ENCODE data around the gene AKT1S1.
"Not testable (repeated sequence)": the region's sequence is repeated elsewhere in the genome, so short reads cannot be mapped to it uniquely, and the experiment has no call there.

AKT1S1 gene

DNA sequence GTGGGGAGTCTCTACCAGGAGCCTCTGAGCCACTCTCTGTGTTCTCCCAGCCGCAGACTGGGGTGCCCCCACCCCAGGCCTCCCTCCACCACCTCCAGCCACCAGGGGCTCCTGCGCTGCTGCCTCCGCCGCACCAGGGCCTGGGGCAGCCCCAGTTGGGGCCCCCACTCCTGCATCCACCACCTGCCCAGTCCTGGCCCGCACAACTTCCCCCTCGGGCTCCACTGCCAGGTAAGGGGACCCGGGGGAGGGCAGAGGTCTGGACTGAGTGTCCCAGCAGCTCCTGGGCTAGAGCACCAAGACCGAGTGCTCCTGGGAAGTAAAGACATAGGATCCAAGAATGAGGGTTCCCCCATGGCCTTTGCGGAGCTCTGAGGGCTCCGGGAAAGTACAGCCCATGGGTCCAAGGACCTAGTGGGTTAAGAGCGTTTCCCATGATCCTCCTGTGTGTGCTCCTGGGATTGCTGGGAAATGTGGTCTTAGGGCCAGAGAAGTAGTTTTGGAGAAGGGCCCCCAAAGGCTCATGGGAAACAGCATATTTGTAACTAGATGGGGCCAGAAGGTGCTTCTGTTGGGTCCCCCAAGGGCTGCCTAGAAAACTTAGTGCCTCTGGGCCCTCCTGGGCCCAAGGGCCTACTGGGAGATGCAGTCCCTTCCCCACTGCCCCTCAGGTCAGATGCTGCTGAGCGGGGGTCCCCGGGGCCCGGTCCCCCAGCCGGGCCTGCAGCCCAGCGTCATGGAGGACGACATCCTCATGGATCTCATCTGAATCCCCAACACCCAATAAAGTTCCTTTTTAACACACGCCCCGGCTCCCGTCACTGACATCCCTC is 40.8 kb downstream of the AKT1S1 start:
- no peak for DNase-seq (ENCODE audit: low spot score)

DNA sequence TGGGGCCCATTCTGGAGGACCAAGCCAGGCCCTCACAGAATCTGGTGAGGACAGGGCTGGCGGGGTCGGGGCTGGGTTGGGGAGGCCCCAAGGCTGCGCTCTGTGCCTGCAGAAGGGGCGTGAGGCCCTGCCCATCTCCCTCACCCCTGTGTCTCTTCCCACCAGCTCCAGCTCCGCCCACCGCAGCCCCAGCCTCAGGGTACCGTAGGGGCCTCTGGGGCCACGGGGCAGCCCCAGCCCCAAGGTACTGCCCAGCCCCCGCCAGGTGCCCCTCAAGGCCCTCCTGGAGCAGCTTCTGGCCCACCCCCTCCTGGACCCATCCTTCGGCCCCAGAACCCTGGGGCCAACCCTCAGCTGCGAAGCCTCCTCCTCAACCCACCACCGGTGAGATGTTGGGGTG is 41.6 kb downstream of the AKT1S1 start:
- DNase-seq (ENCODE audit: low spot score) = no peak

DNA sequence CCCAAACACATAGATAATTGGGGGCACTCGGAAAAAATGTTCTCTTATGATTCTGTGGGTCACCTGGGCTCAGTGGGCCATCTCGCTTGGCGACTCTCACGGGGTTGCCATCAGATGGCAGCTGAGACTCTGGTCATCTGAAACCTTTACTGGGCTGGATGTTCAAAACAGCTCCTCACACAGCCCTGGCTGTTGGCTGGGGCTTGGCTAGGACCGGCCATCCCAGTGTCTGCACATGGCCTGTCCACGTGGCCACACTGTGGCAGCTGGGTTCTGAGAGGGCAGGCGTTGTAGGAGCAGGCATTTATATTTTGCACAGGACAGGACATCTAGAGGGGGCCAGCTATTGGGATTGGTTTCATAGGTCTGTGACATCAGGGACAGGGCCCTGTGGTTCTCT is 43.6 kb downstream of the AKT1S1 start:
- DNase-seq (ENCODE audit: low spot score) = no peak

DNA sequence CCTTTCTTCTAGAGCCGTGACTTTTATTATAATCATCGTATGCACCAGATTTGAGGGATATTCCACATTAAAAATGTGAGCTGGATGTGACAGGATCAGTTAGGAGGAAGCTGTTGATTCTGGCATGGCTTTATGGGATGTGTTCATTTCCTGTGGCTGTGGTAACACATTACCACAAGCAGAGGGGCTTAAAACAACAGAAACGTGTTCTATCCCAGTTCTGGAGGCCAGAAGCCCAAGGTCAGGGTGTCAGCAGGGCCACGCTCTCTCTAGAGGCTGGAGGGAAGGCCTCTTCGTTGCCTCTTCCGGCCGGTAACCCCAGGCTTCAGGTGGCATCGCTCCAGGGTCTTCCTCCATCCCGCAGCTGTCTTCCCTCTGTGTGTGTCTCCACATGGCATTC is 44.6 kb downstream of the AKT1S1 start:
- DNase-seq (ENCODE audit: low spot score) = no peak

DNA sequence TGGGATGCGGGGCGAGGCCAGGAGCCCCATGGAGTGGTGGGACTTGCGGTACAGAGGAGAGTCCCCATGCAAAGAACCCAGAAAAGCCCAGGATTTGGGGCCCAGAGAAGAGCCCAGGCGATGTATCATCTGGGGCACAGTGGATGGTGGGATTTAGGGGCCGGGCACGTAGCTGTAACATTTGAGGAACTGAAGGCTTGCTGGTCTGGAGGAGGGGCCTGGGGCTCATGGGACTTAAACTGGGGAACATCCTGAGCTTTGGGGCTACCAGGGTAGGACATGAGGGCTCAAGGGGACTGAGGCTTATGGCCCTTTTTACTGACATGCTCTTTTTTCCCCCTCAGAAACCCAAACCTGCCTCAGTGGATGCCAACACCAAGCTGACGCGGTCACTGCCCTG is 45.6 kb downstream of the AKT1S1 start:
- DNase-seq (ENCODE audit: low spot score) = no peak

DNA sequence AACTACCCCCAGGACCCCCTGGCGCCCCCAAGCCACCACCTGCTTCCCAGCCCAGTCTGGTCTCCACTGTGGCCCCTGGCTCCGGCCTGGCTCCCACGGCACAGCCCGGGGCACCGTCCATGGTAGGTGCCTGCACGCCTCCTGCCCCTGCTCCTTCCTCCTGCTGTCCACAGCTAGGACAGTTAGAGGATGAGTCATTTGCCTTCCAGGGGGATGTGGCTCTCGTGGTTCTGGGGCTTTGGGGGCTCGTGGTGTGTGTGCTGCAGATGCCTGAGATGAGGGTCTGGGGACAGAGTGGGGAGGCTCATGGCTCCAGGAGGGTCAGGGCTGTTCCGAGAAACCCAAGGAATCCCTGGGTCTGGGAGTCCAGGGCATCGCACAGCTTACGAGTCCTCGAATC is 46.4 kb downstream of the AKT1S1 start:
- no peak for DNase-seq (ENCODE audit: low spot score)

DNA sequence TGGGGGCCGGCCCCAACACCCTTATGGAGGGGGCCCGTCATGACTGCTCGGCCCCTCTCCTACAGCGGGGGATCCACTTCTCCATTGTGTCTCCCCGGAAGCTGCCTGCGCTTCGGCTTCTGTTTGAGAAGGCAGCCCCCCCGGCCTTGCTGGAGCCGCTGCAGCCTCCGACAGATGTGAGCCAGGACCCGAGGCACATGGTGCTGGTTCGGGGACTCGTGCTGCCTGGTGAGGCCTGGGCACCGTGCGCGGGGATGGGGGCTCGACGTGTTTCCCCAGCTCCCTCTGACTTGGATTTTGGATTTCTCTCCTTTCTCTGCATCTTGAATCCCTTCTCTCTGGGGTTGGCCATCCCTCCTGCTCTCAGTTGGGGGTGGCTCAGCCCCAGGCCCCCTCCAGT is 47.4 kb downstream of the AKT1S1 start:
- no peak for DNase-seq (ENCODE audit: low spot score)

DNA sequence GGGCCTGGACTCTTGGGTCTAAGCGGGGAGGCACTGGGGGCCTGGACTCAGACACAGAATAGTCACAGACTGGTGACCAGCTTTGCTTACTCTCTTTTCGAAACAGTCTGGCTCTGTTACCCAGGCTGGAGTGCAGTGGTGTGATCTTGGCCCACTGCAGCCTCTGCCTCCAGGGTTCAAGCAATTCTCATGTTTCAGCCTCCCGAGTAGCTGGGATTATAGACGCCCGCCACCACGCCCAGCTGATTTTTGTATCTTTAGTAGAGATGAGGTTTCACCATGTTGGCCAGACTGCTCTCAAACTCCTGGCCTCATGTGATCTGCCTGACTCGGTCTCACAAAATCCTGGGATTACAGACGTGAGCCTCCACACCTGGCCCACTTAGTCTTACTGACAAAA is 48.0 kb downstream of the AKT1S1 start:
- no peak for DNase-seq (ENCODE audit: low spot score)

DNA sequence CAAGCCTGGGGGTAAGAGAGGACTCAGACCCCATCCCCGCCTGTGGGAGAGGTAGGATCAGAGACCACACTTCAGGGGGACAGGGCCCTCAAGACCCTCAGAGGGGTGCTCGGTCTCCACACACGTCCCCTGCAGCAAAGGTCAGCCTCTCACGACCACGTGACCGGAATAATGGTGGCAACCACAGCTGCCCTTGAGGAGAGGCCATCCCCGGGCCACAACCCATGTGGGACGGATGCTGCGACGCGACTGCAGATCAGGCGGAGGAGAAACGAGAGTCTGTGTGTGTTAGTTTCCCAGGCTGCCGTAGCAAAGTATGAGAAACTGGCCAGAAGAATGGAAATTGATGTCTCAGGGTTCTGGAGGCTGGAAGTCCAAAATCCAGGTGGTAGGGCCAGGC is 50.1 kb downstream of the AKT1S1 start:
- DNase-seq (ENCODE audit: low spot score) = no peak

DNA sequence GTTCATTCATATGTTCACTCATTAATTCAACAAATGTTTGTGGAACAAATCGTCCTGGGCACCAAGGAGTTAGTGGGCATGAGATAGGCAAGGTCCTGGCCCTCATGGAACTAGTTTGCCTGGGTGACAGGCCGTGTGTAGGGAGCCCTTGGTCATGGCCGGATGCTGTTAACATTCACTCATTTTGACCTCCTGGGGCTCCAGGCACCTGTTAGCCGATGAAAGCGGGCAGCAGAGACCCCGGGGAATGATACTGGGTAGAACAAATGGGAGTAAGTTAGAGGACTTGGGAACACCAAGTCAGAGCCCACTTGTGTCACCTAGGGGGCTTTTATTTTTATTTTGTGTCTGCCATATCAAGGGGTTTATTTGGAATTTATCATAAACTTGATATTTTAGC is 52.5 kb downstream of the AKT1S1 start:
- DNase-seq (ENCODE audit: low spot score) = no peak

DNA sequence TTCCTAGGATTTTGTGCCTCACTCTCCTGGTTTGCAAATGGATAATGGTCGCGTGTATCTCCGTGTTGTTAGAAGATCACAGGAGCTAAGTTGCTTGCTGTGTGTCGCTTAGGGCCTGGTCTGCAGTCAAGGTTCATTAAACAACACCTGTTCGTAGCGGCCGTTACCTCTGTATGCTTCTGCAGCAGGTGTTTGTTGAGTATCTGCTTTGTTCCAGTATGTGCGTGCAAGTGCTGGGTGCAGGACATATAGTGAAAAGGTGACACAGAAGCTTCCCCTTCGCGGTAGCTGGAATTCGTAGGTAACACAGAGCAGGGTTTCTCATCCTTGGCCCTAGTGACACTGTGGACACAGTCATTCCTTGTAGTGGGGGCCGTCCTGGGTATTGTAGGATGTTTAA is 53.7 kb downstream of the AKT1S1 start:
- DNase-seq (ENCODE audit: low spot score) = no peak

DNA sequence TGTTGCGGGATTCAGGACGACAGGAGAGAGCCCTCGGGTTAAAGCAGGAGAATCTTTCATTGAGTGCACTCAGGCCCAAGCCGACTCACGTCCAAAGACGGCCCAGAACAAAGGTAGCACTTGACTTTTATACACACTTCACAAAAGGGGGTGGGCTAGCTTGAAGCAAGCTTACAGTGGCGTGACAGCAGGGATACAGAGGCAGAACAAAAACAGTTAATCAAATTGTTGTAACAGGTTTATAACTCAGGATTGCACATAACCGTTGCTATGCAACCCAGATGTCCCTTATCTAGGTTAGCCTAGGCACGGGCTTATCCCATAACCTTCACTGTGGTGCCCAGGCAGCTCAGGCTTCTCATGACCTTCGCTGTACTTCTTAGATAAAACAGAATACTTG is 57.0 kb downstream of the AKT1S1 start:
- DNase-seq (ENCODE audit: low spot score) = no peak

DNA sequence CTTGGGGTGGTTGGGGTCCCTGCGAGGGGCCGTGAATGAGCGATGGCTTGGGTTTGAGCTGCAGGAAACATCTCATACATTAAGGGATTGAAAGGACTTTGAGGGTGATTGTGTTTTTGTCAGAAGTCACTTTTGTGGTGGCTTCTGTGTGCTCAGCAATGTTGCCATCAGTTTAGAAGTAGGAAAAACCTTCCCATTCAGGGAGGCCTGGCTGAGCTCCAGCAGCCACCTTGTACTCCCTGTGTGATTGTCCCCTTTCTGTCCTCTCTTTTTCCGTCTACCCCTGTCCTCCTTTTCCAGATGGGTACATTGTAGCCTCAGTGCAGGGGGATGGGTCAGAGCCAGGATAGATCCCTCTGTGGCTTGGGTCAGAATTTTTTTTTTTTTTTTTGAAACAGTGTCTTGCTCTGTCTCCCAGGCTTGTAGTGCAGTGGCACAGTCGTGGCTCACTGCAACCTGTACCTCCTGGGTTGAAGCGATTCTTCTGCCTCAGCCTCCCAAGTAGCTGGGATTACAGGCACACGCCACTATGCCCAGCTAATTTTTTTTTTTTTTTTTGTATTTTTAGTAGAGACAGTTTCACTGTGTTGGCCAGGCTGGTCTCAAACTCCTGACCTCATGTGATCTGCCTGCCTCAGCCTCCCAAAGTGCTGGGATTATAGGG is 57.6 kb downstream of the AKT1S1 start:
- DNase-seq (ENCODE audit: low spot score) = not testable (repeated sequence)
